ENCODE measurements around the gene FLT4. TPM values are rescaled to one million over a fixed set of nuclear protein-coding genes. Genes with fewer than 3 reads are reported as not detected.
A peak's percentile ranks its signal among the peaks of the same experiment; 100 is the strongest.

FLT4 gene
- total RNA-seq, 6 experiments from 2014 or later, result 5.3 to 15.1 (median 8.0) TPM

GRCh38 chr5:180637962-180638680 lies 11.3 kb downstream of the FLT4 start:
- no peaks in the 10 kb centered on the region for H3K9me3 ChIP-seq
- no peaks in the 10 kb centered on the region for H3K27me3 ChIP-seq
- H3K4me1 ChIP-seq, result no peaks in the 10 kb centered on the region
- H3K36me3 ChIP-seq, result no peaks in the 10 kb centered on the region
- ATAC-seq (no peak), DNase-seq (peak in 2 of 3 donors; percentile 16 to 35)
- 51% methylated on average over 12 of the region's 20 CpGs for WGBS (ENCODE audit: insufficient coverage, low coverage, low lambda C conversion rate, missing lambda C conversion rate)
- H3K27ac ChIP-seq, result no peak overlapping the region
- H3K4me3 ChIP-seq, result no peak overlapping the region
- TF ChIP-seq CTCF (IDR thresholded peaks at IDR 0.05), result no peak
- no peak for TF ChIP-seq POLR2A (IDR thresholded peaks at IDR 0.05)
- intact Hi-C loops (cut with DNase I), result no loop called here

GRCh38 chr5:180636403-180637075 lies 12.9 kb downstream of the FLT4 start:
- Histone ChIP-seq H3K4me1 (no peaks in the 10 kb centered on the region), H3K9me3 (no peaks in the 10 kb centered on the region), H3K4me3 (no peak overlapping the region), H3K36me3 (no peaks in the 10 kb centered on the region), H3K27ac (no peak overlapping the region), H3K27me3 (no peaks in the 10 kb centered on the region)
- ATAC-seq (peak in 2 of 4 donors; percentile 9 to 43), DNase-seq (peak in 2 of 3 donors; percentile 26 to 49)
- 51% methylated on average over 17 of the region's 18 CpGs for WGBS (ENCODE audit: insufficient coverage, low coverage, low lambda C conversion rate, missing lambda C conversion rate)
- intact Hi-C loops (cut with DNase I), result no loop called here
- TF ChIP-seq POLR2A (IDR thresholded peaks at IDR 0.05) (no peak), CTCF (IDR thresholded peaks at IDR 0.05) (no peak)

DNA sequence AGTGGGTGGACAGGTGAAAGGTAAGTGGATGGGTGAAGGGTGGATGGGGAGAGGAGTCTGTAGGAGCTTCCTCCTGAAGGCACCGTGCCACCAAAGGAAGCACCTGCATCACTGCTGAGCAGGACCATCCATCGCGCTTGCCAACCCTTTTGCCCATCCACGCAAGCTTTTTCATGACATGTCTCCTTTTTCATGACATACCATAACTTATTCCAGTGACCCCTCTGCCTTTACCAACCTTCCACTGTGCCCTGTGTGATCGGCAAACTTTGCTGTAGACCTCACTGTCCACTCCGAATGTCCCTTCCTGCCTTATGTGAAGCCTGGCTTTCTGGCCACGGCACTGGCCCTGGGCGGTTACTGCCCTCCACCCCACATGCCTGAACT lies 13.4 kb downstream of the FLT4 start:
- TF ChIP-seq POLR2A (IDR thresholded peaks at IDR 0.05) (no peak), CTCF (IDR thresholded peaks at IDR 0.05) (no peak)
- 76% methylated on average over 8 of the region's 8 CpGs for WGBS (ENCODE audit: insufficient coverage, low coverage, low lambda C conversion rate, missing lambda C conversion rate)
- H3K27me3 ChIP-seq, result no peaks in the 10 kb centered on the region
- no peak overlapping the region for H3K27ac ChIP-seq
- DNase-seq, result peak in 1 of 3 donors; percentile 35
- H3K9me3 ChIP-seq, result no peaks in the 10 kb centered on the region
- no peaks in the 10 kb centered on the region for H3K36me3 ChIP-seq
- intact Hi-C loops (cut with DNase I), result no loop called here
- ATAC-seq, result no peak
- H3K4me3 ChIP-seq, result no peak overlapping the region
- no peaks in the 10 kb centered on the region for H3K4me1 ChIP-seq

- intact Hi-C loops (cut with DNase I), result no loop called here
- ATAC-seq, result peak in 1 of 4 donors; percentile 12
- no peaks in the 10 kb centered on the region for H3K36me3 ChIP-seq
- peak in 2 of 3 donors; percentile 14 to 26 for DNase-seq
- TF ChIP-seq CTCF (IDR thresholded peaks at IDR 0.05), result no peak
- TF ChIP-seq POLR2A (IDR thresholded peaks at IDR 0.05), result no peak
- H3K4me3 ChIP-seq, result no peak overlapping the region
- no peaks in the 10 kb centered on the region for H3K9me3 ChIP-seq
- H3K4me1 ChIP-seq, result no peaks in the 10 kb centered on the region
- no peaks in the 10 kb centered on the region for H3K27me3 ChIP-seq
- no peak overlapping the region for H3K27ac ChIP-seq
- 86% methylated on average over 2 of the region's 14 CpGs for WGBS (ENCODE audit: insufficient coverage, low coverage, low lambda C conversion rate, missing lambda C conversion rate)
Observed at GRCh38 chr5:180633283-180634177, 15.9 kb downstream of the FLT4 start.

Measured in right lobe of liver (tissue), 6 donors.